Measurements from ENCODE around the gene EYS.

DNA sequence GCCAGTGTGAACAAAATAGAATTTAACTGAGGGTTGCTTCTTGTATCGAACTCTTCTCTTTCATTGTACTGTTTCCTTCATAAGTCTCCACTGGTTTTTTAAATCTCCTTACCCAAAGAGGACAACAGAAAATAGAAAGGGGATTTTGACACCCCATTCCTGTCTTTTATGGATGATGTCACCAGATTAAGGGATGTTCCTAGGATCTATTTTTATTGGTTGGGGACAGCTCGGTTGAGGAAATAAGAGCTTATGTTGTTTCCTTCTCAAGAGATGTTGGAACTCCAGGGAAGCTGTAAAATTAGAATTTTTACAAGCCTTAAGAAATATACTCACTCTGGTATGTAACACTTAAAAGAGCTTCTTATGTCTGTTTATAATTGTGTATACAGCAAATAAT lies 1900.0 kb downstream of the EYS start:
- TF ChIP-seq, protein P1, sequence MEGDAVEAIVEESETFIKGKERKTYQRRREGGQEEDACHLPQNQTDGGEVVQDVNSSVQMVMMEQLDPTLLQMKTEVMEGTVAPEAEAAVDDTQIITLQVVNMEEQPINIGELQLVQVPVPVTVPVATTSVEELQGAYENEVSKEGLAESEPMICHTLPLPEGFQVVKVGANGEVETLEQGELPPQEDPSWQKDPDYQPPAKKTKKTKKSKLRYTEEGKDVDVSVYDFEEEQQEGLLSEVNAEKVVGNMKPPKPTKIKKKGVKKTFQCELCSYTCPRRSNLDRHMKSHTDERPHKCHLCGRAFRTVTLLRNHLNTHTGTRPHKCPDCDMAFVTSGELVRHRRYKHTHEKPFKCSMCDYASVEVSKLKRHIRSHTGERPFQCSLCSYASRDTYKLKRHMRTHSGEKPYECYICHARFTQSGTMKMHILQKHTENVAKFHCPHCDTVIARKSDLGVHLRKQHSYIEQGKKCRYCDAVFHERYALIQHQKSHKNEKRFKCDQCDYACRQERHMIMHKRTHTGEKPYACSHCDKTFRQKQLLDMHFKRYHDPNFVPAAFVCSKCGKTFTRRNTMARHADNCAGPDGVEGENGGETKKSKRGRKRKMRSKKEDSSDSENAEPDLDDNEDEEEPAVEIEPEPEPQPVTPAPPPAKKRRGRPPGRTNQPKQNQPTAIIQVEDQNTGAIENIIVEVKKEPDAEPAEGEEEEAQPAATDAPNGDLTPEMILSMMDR (IDR thresholded peaks at IDR 0.05), result no peak
- TF ChIP-seq POLR2AphosphoS5 (IDR thresholded peaks at IDR 0.05) (no peak), POLR2A (IDR thresholded peaks at IDR 0.05) (no peak)

Data from breast epithelium (tissue), 3 donors.